AG09319 (cell line): ENCODE results near the gene MZB1.

Experiments used
- DNase-seq: peaks from one replicate; pipeline ENCODE4 v3.0.0-alpha.2; 2010; ENCODE audit warnings: low read depth; ENCODE audit errors: extremely low read depth
- TF ChIP-seq, protein P1 (sequence below): IDR thresholded peaks from 2 replicates; pipeline ENCODE4 v1.5.1; 2011; ENCODE audit warnings: low read depth, mild to moderate bottlenecking, inconsistent platforms, low read length, moderate library complexity

MZB1 gene

DNA sequence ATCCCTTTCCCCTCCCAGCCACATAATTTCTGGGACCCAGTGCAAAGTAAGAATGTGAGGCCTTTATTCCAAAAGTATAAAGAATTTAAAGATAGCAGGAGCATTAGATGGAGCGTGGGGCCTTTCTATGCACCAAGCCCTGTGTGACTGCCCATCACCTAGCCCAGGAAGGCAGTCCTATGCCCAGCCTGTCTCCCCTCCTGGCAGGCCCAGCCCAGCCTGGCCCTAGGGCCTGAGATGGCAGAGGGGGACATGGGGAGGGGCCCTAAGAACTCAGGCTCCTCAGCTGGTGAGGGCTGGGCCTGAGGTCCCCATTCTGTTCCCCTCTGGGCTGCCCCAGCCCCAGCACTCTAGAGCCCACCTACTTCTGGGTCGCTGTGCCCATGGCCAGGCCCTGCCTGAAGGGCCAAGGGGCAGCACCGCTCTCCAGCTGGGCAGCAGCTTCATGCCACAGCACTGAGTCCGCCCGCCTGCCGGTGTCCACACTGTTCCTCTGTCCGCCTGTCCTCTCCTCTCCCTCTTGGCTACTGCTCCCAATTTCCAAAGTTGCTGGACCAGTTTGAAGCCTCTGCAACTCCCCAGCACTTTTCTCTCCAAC lies 5.6 kb downstream of the MZB1 start:
- TF ChIP-seq, protein P1, sequence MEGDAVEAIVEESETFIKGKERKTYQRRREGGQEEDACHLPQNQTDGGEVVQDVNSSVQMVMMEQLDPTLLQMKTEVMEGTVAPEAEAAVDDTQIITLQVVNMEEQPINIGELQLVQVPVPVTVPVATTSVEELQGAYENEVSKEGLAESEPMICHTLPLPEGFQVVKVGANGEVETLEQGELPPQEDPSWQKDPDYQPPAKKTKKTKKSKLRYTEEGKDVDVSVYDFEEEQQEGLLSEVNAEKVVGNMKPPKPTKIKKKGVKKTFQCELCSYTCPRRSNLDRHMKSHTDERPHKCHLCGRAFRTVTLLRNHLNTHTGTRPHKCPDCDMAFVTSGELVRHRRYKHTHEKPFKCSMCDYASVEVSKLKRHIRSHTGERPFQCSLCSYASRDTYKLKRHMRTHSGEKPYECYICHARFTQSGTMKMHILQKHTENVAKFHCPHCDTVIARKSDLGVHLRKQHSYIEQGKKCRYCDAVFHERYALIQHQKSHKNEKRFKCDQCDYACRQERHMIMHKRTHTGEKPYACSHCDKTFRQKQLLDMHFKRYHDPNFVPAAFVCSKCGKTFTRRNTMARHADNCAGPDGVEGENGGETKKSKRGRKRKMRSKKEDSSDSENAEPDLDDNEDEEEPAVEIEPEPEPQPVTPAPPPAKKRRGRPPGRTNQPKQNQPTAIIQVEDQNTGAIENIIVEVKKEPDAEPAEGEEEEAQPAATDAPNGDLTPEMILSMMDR, result no peak
- no peak for DNase-seq

DNA sequence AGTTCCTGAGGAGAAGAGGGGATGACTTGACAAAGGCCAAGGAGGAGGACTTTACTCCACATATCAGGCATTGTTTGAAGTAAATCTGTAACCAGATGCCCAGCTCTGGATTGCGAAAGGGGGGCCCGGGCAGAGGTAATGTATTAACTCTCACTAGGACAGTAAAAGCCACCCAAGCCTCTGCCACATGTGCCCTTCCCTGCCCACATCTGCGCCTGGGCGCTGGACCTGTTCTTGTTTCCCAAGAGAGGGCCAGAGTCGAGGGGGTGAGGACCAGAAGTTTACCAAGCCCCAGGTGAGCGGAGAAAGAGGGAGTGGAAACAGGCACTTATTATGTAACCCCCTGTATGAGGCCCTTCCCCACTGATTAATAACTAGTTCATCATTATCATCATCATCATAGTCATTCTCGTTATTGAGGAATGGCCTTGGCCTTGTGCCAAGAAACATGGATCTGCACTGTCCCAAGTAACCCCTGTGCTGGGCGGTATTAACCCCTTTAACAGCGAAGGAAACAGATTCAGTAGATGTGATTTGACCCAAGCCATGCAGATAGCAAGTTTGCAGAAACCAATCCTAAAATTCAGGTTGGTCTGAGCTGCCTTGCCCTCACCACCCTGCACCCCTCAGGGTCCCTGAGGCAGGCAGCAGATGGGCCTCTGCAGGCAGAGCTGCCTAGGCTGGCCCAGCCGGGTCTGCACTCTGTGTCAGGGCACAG lies 6.3 kb downstream of the MZB1 start, which contains the start of gene SLC23A1:
Gene SLC23A1, minus strand, starts transcription at position 23 of the 718 bp plus-strand sequence. CDS start 44 bp downstream, outside the sequence.
- DNase-seq, result no peak
- TF ChIP-seq, protein P1, result no peak

DNA sequence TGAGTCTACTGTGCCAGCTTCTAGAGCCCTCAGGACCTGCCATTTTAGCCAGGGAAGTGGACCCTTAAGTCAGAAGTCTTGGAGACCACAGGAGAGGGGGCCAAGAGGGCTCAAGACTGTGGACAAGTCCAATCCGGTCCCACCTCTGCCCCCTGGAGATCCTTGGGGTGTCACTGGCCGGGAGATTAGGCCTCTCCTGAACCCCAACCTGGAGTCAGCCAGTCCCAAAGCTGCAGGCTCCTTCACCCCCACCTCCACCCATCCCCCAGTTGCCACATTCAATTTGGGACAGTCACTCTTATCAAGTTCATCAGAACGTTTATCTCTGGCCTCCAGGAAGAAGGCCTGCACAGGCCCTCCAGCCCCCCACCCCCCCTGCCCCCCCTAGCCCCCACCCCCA lies 6.9 kb downstream of the MZB1 start:
- TF ChIP-seq, protein P1, result no peak

DNA sequence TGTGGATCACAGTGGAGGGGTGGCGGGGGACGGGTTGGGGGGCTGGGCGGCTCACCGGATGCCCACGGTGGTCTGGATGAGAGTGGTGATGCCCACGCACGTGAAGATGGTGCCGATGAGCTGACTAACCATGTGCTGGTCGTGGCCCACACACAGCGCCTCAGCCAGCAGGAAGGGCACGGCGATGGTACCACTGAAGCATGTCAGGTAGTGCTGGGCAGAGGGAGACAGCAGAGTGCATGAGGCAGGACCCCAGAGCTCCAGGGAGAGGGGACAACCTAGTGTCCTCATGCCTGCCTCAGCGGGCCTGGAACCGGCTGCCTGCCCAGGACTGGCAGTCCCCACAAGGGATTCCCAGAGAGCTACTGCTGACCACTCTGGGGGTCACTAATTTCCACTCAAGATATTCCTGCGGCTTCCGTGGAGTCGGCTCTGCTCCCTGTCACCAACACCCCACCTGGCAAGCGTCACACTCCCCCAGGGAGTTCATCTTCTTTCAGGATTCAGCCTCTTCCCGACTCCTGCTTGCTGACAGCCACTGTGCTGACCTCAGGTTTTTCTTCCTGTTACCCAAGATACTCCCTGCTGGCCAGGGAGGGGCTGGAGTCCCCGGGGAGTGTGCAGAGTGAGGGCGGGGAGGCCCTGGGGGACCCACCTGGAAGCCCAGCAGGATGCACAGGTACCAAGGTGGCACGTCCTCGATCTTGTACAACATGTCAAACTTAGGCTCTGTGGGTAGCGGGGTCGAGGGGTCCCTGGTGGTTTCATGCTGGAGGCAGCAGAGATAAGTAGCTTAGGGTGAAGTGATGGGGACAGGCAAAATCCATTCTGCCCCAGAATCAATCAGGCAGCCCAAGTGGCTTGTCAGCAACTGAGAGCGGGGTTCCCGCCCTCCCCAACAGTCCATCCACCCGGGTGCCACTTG lies 7.6 kb downstream of the MZB1 start:
- TF ChIP-seq, protein P1, result no peak
- no peak for DNase-seq

More for the DNA sequence above, 6.9 kb downstream of the MZB1 start:
- no peak for DNase-seq

DNA sequence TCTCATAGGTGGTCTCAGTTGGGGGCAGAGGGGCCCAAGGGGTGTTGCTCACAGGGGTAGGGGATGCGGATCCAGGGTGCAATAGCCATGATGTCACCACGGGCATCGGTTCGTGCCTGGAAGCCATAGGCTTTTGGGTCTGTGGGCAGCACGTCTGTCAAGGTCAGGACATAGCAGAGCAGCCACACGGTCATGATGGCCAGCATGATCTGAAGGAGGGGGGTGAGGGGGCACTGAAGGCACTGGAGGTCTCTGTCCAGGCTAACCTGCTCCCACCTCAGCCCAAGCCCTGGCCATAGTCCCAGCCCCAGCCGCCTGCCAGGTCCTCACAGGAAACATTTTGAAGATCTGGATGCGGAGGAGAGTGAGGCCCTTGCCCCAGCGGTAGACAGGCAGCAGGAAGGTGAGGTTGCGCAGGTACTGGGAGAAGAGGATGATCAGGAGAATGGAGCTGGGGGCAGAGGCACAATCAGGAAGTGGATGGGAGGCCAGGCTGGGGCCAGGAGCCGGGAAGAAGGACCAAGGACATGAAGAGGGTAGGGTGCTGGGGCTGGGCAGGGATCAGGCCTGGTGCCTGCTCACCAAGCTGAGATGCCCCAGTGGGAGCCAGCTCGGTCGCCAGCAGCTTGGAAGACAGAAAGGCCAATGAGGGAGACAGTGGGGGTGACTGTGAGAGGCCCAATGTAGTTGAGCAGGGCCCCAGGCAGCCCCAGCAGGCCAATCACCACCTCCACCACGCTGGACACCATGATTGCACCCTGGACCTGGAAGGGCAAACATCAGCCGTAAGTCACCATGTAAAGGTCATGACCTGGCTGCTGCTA lies 9.9 kb downstream of the MZB1 start:
- no peak for DNase-seq
- TF ChIP-seq, protein P1, result no peak

DNA sequence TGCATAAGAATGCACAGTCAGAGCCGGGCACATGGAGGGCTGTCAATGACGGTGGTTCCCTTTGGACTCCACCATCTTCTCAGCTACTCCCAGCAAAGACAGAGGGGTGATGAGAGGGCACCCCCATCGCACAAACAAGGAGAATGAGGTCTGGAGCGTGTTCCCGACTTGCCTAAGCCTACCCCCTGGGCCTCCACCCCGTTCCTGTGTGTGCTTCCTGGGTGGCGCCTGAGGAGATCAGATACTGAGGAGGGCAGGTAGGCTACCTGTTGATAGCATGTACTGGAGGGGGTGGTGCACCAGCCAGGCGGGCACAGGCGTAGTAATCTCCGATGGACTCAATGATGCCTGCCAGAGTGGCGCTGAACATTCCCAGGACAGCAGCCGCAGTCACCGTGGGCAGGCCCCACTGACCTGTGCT lies 10.8 kb downstream of the MZB1 start:
- DNase-seq, result no peak
- TF ChIP-seq, protein P1, result no peak
